ENCODE results near the gene HDAC11. TPM values are rescaled to one million over a fixed set of nuclear protein-coding genes. Genes with fewer than 3 reads are reported as not detected.

Gene HDAC11
- total and polyA plus RNA-seq, 9 of the 15 experiments (the other 6 are each of a cell fraction or from before 2014, with no cell fraction given) = 0.60 to 6.0 (median 4.5) TPM

DNA sequence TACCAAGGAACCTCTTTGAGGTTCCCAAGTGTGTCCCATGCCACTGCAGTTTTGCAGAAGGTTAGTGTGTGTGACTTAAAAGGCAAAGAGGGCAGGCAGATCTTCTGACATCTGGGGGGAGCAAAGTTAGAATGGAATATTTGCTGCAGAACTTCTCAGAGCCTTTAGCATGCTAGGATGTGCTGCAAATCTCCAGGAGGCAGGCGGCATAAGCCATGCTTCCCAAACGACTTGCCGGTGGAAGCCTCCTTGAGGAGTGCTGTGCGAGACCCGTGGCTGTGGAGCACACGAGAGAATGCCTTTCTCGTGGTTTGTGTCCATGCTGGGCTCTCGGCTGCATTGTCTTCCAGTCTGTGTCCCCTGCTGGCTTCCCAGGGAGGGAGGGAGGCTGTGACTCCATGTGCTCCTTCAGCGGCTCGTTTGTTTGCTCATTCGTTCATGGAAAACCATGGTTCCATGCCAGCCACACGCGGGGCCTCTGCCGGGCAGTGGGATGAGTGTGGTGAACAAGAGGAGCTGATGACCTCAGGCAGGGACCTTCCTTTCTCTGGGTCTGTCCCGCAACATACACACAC lies 13.8 kb downstream of the HDAC11 start:
- 42% methylated on average over 15 of the region's 15 CpGs for WGBS (ENCODE audit: insufficient coverage, low coverage, missing lambda C conversion rate)

More for the DNA sequence above, 13.8 kb downstream of the HDAC11 start:
- Histone ChIP-seq H4K20me1 (replicated peaks; ENCODE audit: control insufficient read depth, insufficient read depth, low read length) (peaks cover 20% of the 10 kb centered on the region), H3K4me1 (replicated peaks in 1 of 2; ENCODE audit: control insufficient read depth in 2 of 2, insufficient read depth in 2 of 2, low read length in 2 of 2) (peaks cover 0 to 16% of the 10 kb centered on the region in 2 experiments; a peak in 3 of 5 replicates), H3K27ac (ENCODE audit: extremely low read depth, low read depth, low read length) (no peak overlapping the region), H3K36me3 (ENCODE audit: control insufficient read depth, insufficient read depth, low read length) (no peaks in the 10 kb centered on the region), H3K4me2 (ENCODE audit: insufficient read depth, low read length) (no peak overlapping the region), H3K9me3 (replicated peaks; ENCODE audit: control insufficient read depth, insufficient read depth, low read depth, low read length) (no peaks in the 10 kb centered on the region), H3K27me3 (ENCODE audit: control insufficient read depth in 2 of 2, insufficient read depth in 2 of 2, low read length in 2 of 2) (no peaks in the 10 kb centered on the region), H3K9ac (ENCODE audit: insufficient read depth in 1 of 2, low read depth in 2 of 2, low read length in 2 of 2) (0 out of 4 replicates have a peak overlapping the region, but pooled peaks of 1 of the 2 experiments have one; percentile 8), H3K79me2 (ENCODE audit: control insufficient read depth, insufficient read depth, low read length) (no peaks in the 10 kb centered on the region), H3K9me1 (ENCODE audit: control insufficient read depth, insufficient read depth, low read length) (no peaks in the 10 kb centered on the region), H2AFZ (ENCODE audit: low read depth, low read length) (no peak overlapping the region), H3K4me3 (no peak overlapping the region)
- intact Hi-C loops (cut with micrococcal nuclease) = no loop called here
- ChIA-PET POLR2A (interaction anchor here (0.8 kb wide), 1 partner anchor 8 kb away, joined by 3 read pairs; no protein-coding TSS in a partner anchor), CTCF (ENCODE audit: low intra/inter-chr PET ratio) (interaction anchor here (0.6 to 5.3 kb wide), 2 partner anchors 53 to 155 kb away, joined by 3 to 138 read pairs; no protein-coding TSS in a partner anchor)
- DNase-seq (ENCODE audit: extremely low read depth in 1 of 4, low spot score in 3 of 4) (no peak), ATAC-seq (no peak), FAIRE-seq (no peak)
- in situ Hi-C loops (cut with MboI) = loop anchor here (10.0 kb wide), 1 partner anchor 391 kb away; the partner anchor contains the start of gene WNT7A
- TF ChIP-seq ZNF239 (CRISPR knock-in tag; IDR thresholded peaks at IDR 0.05) (peak; percentile 90), SETDB1 (IDR thresholded peaks at IDR 0.05; ENCODE audit: low read length) (peak; percentile 29), BDP1 (IDR thresholded peaks at IDR 0.05; ENCODE audit: insufficient read depth, insufficient read length) (no peak), SRSF3 (IDR thresholded peaks at IDR 0.05; ENCODE audit: insufficient read depth, low read length) (no peak), SNRNP70 (optimal IDR thresholded peaks at IDR 0.05; ENCODE audit: low read depth, low read length) (no peak), ZNF146 (CRISPR knock-in tag; IDR thresholded peaks at IDR 0.05; ENCODE audit: unreplicated experiment) (no peak), ZBTB1 (CRISPR knock-in tag; IDR thresholded peaks at IDR 0.05; ENCODE audit: borderline replicate concordance, low read depth) (0 out of 2 replicates have a peak, but pooled peaks have one; percentile 71)
- TF ChIP-seq, protein P1, sequence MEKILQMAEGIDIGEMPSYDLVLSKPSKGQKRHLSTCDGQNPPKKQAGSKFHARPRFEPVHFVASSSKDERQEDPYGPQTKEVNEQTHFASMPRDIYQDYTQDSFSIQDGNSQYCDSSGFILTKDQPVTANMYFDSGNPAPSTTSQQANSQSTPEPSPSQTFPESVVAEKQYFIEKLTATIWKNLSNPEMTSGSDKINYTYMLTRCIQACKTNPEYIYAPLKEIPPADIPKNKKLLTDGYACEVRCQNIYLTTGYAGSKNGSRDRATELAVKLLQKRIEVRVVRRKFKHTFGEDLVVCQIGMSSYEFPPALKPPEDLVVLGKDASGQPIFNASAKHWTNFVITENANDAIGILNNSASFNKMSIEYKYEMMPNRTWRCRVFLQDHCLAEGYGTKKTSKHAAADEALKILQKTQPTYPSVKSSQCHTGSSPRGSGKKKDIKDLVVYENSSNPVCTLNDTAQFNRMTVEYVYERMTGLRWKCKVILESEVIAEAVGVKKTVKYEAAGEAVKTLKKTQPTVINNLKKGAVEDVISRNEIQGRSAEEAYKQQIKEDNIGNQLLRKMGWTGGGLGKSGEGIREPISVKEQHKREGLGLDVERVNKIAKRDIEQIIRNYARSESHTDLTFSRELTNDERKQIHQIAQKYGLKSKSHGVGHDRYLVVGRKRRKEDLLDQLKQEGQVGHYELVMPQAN (IDR thresholded peaks at IDR 0.05; ENCODE audit: borderline replicate concordance) = no peak
- TF ChIP-seq, protein P2, sequence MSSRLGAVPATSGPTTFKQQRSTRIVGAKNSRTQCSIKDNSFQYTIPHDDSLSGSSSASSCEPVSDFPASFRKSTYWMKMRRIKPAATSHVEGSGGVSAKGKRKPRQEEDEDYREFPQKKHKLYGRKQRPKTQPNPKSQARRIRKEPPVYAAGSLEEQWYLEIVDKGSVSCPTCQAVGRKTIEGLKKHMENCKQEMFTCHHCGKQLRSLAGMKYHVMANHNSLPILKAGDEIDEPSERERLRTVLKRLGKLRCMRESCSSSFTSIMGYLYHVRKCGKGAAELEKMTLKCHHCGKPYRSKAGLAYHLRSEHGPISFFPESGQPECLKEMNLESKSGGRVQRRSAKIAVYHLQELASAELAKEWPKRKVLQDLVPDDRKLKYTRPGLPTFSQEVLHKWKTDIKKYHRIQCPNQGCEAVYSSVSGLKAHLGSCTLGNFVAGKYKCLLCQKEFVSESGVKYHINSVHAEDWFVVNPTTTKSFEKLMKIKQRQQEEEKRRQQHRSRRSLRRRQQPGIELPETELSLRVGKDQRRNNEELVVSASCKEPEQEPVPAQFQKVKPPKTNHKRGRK (tag; IDR thresholded peaks at IDR 0.05) = no peak
- TF ChIP-seq, protein P3, sequence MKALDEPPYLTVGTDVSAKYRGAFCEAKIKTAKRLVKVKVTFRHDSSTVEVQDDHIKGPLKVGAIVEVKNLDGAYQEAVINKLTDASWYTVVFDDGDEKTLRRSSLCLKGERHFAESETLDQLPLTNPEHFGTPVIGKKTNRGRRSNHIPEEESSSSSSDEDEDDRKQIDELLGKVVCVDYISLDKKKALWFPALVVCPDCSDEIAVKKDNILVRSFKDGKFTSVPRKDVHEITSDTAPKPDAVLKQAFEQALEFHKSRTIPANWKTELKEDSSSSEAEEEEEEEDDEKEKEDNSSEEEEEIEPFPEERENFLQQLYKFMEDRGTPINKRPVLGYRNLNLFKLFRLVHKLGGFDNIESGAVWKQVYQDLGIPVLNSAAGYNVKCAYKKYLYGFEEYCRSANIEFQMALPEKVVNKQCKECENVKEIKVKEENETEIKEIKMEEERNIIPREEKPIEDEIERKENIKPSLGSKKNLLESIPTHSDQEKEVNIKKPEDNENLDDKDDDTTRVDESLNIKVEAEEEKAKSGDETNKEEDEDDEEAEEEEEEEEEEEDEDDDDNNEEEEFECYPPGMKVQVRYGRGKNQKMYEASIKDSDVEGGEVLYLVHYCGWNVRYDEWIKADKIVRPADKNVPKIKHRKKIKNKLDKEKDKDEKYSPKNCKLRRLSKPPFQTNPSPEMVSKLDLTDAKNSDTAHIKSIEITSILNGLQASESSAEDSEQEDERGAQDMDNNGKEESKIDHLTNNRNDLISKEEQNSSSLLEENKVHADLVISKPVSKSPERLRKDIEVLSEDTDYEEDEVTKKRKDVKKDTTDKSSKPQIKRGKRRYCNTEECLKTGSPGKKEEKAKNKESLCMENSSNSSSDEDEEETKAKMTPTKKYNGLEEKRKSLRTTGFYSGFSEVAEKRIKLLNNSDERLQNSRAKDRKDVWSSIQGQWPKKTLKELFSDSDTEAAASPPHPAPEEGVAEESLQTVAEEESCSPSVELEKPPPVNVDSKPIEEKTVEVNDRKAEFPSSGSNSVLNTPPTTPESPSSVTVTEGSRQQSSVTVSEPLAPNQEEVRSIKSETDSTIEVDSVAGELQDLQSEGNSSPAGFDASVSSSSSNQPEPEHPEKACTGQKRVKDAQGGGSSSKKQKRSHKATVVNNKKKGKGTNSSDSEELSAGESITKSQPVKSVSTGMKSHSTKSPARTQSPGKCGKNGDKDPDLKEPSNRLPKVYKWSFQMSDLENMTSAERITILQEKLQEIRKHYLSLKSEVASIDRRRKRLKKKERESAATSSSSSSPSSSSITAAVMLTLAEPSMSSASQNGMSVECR (CRISPR knock-in tag; IDR thresholded peaks at IDR 0.05) = no peak
- no TSS peak for BruUV-seq (replicated peaks)

All from K562 (cell line).